GM10847 (cell line): ENCODE data around the gene KIF26B.

Experiments
- POLR2A ChIP-seq: IDR thresholded peaks from 2 replicates; pipeline ENCODE4 v1.6.1; 2011; ENCODE audit not compliant: insufficient read length; ENCODE audit errors: extremely low read depth

Gene KIF26B

DNA sequence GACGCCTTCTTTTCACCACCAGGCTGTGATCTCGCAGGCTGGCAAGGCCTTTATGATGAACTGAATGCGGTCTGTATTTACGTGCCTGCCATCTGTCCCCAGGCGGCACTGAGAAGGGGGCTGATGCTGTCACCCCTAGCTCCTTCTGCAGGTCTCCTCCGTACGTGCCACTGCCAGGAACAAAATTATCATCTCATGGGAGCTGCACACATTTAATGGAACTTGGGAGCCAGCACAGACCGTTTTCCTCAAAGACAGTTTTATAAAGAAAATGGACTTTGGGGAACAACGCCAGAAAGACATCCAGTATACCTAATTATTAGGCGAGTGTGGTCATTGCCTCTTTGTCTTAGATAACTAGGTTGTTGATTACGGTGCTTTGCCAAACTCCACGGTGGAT, 434.5 kb downstream of the KIF26B start:
- no peak for TF ChIP-seq POLR2A

GRCh38 chr1:245589906-245590305, 435.1 kb downstream of the KIF26B start:
- TF ChIP-seq POLR2A = no peak

- no peak for TF ChIP-seq POLR2A
These were observed 435.9 kb downstream of the KIF26B start for GRCh38 chr1:245590726-245591125.

DNA sequence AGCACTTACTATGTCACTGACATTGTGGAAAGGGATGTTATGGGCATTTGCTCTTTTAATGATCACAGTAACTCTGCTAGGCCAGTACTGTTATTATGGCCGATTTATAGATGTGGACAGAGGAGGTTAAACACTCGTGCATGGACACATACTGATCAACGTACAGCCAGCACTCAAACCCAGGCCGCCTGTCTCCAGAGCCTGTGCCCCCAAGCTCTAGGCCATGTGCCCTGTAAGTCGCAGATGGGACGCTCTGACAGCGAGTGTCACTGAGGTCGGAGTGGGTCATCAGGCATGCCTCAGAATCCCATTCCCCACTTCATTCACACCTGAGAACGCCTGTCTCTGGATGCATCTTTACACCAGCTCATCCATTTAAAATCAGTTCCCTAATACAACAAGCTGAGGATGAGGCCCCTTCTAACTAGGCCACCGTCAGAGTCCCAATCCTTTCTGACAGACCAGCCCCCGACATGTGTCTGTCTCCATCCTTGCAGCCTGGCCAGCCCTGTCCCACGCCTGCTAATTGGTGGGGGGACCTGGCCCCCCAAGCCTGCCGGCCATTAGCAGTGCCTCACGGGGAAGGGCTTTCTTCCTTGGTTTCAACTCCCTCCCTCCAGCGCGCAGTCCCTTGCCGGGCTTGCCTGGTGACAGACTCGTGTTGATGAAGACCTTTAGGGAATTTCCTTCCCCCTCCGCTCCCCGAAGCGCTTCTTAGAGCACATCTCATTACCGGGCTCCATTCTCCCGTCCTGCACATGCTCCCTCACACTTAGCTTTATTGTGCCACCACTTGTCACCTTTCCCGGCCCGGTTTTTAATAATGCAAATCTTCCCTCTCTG, 436.8 kb downstream of the KIF26B start:
- no peak for TF ChIP-seq POLR2A

GRCh38 chr1:245592189-245592460, 437.3 kb downstream of the KIF26B start:
- no peak for TF ChIP-seq POLR2A

DNA sequence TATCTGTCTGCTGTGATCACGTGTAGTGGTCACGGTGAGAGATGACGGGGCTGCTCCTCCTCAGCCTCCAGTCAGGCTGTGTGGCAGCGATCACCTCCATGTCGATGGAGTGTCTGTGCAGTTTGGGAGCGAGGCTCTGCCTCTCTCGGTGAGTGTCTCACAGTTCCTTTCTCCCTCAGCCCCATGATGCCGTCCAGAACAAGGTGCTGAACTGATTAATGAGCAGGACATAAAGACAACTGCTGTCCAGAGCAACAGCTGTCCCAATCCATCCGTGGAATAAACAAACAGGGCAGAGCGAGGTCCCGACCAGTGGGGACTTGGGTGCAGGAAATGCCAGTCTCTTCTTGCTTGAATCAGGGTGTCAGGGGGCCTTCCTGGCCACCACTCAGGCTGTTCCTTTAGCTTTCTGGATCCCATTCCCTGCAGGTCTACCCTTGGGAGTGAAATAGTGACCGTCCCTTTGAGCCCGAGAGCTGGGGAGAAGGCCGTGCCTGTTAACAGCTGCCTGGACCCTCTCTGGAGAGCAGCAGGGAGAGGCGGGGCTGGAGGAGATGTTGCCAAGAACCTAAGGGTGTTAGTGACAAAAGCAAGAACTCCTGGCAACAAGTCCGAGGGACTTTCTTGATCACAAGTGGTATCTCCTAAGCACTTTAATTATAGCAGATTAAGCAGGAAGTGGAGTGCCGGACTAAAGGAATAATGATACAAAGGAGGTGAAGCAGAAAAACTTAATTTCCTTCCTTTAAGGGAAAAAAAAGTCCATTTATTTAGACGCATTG, 443.9 kb downstream of the KIF26B start:
- no peak for TF ChIP-seq POLR2A

DNA sequence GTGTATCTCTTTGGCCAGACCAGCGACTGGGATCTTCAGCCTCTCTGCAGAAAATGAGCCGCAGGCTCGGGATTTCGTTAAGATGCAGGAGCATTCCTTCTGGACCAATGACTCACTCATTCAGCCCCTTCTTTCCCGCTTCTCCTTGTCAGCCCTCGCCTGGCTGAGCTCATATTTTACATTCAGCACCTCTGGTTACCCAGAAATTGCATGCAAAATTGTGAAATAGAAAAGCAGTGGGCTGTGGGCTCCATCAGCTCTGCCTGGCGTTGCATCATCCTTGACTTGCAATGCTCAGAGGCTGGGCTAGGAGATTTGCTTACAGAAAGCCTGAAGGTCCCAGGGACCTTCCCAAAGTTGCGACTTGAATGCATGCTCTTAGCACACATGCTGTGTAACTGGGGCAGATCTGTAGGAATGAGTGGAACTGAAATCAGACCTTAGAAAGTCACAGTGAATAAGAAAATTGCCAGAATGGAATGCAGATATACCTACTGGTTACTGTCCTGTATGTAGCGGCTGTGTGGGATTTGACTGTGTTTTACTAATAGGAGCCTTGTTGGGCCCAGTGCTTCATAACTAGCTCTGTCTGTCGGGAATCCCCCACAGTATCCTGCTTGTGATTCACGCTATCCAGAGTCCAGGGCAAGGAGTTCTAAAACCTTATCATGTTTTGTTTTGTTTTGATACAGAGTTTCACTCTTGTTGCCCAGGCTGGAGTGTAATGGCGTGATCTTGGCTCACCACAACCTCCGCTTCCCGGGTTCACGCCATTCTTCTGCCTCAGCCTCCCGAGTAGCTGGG, 444.8 kb downstream of the KIF26B start:
- TF ChIP-seq POLR2A = no peak

- no peak for TF ChIP-seq POLR2A
These were observed 445.9 kb downstream of the KIF26B start for GRCh38 chr1:245600658-245601057.

DNA sequence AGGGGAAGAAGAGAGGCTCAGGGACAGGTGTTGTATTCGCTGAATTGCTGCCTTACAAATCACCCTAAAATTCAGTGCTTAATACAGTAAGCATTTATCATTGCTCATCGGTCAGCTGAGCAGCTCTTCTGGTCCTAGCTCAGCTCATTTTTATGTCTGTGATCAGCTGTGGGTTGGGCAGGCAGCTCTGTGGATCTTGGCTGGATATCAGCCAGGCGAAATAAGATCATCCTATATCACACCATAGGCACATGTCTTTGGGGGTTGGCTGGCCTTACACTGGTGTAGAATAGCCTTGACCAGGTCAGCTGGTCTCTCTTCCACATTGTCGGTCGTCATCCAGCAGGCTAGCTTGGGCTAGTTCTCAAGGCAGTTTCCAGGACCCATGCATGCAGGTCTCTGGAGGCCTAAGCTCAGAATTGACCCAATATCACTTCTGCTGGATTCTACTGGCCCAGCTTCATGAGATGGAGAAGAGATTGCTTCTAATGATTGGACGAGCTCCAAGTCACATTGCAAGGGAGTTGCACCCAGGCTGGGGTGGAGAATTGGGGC, 448.6 kb downstream of the KIF26B start:
- no peak for TF ChIP-seq POLR2A

DNA sequence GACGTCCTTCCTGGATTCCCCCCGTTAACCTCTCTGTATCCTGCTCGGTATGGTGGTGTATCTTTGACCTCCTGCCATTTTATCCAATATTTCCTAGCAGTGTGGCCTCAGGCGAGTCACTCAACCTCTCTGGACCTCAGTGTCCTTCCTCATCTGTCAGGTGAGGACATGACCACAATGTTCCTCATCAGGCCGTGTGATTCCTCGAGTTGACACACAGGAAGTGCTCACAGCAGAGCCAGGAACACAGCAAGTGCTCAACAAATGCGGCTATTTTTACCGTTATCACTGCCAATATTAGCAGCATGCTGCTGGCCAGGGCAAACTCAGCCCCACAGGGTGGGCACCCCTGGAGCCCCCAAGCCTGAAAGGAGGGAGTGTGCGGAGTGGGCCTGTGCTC, 450.2 kb downstream of the KIF26B start:
- TF ChIP-seq POLR2A = no peak

- no peak for TF ChIP-seq POLR2A
These were observed 450.8 kb downstream of the KIF26B start for GRCh38 chr1:245605480-245606156.

- TF ChIP-seq POLR2A = no peak
These were observed 451.5 kb downstream of the KIF26B start for GRCh38 chr1:245606157-245606725.

DNA sequence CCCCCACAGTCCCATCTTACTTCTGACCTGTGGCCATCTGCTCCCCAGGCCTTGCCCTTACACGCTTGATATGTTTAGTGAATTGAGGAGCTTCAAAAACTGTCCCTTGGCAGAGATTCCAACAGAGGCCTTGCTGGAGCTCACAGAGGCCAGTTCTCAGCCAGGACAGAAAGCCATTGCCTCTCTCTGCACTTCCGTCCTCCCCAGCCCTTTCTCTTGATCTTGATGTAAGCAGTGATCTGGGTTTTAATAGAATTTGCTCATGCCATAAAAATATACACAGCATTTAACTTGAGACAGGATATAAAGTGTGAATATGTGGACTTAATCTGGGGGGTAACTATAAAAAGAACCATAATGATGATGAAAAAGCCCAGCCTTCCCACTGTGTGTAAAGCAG, 453.5 kb downstream of the KIF26B start:
- TF ChIP-seq POLR2A = no peak

- no peak for TF ChIP-seq POLR2A
These were observed 454.8 kb downstream of the KIF26B start for GRCh38 chr1:245609354-245610150.
